ENCODE measurements around the gene CLDN11.

Gene CLDN11

DNA sequence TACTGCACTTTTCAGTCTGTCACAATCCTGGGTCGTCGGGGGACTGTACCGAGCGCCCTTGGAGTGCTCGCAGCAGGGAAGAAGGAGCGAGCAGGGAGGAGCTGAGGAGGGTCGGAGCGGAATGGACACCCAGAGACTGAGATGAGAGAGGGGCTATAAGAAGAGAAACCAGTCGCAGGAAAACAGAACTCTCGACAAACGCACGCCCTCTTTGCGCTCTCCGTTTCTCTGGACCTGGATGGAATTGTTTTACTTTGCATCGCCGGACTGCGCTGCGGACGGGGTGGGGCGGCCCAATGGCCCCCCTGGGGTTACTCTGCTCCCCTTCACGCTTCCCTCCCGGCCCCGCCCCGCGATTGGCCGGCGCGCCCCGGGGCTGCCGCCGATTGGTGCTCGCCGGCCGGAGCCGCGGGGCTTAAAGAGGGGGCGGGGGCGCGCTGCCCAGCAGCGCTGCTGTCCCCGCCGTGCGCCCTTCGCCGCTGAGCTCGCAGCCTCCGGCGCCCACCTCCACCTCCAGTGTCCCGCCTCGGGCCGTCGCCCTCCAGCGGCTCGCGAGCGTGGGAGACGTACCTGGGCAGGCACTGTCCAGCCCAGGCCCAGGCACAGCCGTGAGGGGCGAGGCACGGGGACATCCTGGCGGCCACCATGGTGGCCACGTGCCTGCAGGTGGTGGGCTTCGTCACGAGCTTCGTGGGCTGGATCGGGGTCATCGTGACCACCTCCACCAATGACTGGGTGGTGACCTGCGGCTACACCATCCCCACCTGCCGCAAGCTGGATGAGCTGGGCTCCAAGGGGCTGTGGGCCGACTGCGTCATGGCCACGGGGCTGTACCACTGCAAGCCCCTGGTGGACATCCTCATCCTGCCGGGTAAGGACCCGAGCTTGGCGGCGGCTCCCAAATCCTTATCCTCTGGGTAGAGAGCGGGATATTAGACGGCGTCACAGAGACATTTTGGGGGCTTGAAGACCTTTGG lies at the start of gene CLDN11:
CLDN11 (plus strand) TSS at position 447 of the 977 bp plus-strand sequence; CDS start at position 646, 199 bp downstream.
- DNase-seq, result peak; percentile 55

DNA sequence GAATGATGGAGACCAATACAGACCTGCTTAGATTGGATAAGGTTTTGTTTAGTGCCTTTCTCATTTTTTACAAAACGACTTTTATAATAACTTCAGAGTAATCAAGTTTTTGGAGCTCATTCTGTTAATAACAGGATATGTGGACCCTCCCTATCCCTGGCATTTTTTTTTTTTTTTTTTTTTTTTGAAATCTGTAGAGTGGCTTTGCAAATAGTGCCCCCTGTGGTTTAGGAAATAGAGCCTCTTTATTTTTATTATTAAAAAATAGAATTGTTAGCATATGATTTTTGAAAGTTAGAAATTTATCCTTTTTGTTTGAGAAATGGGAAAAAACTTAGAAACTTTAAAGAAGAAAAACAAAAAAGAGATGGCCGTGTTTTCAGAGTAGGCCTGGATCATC lies 49.7 kb upstream of the CLDN11 start:
- peak; percentile 7 for DNase-seq

DNA sequence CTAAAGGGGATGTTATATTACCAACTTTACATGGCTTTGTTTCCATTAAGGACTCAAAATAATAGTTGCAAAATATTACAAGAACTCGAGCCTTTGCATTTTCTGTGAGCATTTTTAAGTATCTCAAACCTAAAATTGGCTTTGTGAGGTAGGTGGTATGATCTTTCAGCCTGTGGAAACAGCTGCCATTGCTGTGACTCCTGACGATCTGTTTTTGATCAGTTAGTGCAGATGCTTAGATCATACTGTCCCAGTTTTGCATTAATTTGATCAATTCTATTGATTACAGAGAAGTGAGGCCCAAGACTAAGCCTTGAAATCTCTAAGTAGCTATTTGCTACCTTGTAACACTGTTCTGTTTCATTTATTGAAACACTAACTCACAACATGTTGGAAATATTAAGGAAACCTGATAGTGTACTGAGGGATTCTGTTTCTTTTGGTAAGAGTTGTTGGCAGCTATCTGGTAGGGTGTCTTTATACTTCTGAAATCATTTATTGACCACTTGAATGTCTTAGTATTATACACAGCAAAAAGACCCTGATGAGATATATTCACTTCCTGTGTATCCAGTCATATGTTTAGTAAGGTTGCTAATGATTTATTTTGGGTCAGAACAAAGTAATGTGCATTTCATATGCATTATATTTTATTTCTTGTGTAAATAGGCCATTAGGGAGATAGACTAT lies 46.3 kb upstream of the CLDN11 start:
- DNase-seq, result no peak

DNA sequence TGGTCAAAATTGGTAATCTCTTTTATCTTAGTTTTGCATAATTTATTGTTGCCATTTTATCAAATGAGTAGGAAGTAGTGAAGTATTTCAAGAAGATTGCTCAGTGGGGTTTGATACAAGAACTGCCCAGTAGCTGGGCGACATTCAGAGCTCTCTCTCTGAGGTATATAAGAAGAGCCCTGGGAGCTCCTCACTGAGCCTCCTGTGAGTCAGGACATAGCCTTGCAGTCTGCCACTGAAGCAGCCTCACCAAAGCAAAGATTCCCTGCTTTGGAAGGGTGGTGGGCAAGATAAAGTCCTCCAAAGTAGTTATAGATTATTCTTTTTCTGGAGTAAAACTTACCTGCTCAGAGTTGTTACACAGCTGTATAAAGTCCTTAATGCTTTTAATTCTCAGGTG lies 35.1 kb upstream of the CLDN11 start:
- DNase-seq, result no peak

DNA sequence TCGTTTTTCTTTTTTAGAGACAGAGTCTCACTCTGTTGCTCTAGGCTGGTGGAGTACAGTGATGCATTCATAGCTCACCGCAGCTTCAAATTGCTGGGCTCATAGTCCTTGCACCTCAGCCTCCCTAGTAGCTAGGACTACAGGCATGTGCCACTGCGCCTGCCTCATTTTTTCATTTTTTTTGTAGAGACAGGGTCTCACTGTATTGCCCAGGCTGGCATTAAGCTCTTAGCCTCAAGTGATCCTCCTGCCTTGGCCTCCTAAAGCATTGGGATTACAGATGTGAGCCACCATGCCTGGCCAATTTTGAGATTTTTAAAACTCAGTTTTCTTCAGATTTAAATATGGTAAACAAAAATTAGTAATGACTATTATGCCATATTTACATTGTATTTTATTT lies 32.2 kb upstream of the CLDN11 start:
- DNase-seq, result no peak

DNA sequence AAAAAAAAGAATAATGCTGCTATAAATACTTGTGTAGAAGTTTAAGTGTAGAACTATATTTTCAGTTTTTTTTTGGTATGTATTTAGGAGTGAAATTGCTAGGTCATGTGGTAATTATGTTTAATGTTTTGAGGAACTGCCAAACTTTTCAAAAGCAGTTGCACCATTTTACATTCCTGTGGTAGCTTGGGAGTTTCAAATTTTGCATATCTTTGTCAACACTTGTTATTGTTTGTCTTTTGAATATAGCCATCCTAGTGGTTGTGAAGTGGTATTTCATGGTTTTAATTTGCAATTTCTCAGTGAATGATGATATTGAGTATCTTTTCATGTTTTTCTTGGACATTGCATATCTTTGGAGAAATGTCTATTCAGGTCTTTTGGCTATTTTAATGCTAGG lies 30.7 kb upstream of the CLDN11 start:
- DNase-seq, result peak; percentile 3

DNA sequence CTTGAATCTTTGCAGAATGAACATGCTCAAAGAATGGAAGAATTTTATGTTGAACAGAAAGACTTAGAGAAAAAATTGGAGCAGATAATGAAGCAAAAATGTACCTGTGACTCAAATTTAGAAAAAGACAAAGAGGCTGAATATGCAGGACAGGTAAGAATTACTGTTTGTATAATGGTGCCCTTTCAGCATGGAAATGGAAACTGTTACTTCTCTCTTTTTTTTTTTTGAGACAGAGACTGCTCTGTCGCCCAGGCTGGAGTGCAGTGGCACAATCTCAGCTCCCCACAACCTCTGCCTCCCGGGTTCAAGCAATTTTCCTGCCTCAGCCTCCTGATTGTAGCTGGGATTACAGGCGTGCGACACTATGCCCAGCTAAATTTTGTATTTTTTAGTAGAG lies 27.6 kb upstream of the CLDN11 start:
- DNase-seq, result no peak

DNA sequence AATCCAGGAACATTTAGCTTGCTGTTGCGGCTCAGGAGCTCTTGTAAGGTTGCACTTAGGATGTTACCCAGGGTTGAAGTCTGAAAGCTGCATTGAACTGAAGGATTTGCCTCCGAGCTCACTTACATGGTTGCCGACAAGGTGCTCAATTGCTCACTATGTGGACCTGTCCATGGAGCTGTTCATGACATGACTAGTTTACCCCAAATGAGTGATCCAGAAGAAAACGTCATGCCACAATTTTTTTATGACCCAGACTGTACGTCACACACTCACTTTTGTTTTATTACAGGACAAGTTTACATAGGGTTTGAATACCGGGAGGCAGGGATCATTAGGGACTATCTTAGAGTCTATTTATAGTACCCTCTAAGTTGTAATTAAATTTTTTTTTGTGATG lies 21.0 kb upstream of the CLDN11 start:
- no peak for DNase-seq

DNA sequence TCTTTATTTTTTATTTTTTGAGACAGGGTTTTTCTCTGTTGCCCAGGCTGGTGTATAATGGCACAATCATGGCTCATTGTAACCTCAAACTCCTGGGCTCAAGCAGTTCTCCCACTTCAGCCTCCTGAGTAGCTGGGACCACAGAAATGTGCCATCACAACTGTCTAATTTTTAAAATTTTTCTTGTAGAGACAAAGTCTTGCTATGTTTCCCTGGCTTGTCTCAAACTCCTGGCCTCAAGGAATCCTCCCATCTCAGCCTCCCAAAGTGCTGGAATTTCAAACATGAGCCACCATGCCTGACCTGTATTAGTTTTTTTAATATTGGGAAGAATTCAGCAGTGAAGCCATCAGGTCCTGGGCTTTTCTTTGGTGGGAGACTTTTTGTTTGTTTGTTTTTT lies 13.6 kb upstream of the CLDN11 start:
- no peak for DNase-seq

DNA sequence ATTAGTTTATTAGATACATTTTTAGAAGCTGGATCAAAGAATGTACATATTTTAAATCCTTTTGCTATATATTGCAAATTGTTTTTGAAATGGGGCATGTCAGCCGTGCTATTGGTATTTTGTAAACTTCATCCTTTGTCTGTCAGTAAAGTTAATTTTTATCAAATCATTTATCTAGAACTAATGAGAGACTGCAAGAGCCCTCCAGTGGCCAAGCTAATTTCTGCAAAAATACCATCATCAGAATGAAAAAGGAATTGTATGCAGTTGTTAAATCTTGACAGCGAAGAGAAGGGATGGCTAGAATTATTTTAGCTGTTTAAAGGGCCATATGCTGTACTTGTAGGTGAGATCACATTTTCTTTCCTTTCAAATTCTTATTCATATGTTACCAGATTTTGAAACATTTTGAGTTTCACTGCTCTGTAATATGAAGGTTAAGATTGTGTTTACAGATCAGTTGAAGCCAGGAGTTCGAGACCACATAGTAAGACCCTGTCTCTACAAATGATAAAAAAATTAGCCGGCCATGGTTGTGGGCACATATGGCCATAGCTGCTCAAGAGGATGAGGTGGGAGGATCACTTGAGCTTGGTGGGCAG lies 8.1 kb upstream of the CLDN11 start:
- peak; percentile 43 for DNase-seq

DNA sequence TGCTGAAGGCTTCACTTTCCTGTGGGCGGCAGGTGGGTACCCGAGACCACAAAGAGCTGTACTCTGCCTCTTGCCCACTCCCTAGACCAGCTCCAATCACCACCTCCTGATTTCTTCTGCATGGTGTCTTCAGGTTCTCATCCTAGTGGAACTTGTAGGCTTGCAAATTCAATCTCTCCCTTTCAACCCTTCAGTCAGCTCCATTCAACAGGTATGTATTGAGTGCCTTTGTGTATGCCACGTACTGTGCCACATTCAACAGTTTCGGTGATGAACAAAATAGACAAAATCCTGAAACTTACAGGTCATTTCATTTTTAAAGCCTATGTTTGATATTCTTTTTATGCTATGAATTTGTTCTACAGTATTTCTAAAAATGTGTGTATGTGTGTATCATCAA lies 5.4 kb upstream of the CLDN11 start:
- DNase-seq, result no peak

DNA sequence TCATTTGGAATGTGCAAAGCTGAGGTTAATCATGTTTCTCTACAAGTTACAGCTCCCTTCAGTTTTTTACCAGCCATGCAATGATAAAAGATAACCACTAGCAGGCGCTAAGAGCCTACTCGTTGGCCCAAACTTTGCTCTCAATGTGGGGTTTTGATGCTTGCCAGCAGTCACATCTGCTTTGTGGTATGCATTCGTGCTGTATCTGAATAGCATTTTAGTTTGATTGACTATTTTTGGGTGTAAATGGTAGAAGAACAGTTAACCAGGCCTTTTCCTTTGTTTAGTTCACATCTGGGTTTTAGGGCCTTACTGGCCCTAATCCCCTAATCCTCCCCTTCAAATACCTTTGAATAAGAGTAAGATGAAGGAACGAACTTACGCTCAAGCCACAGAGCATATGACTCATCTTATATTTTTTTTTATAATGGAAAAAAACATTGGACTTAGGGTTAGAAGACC lies 4.4 kb upstream of the CLDN11 start:
- peak; percentile 76 for DNase-seq

DNA sequence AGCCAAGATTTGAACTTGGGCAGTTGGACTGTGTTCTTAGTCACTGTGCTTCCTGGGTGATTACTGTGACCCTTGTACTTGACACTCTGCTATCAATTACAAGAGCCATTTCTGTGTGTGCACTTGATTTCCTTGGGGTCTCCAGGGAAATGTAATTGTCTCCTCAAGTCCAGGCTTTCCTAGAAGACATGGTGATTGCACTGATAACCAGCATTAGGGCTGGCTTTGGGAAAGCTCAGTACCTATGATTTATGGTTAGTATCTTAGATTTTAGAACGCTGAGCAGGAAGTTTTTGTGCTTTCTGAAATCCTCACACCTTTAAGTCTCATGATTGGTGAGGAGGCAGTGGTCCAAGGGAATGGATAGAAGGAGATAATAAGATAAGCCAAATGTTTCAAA lies 1.6 kb upstream of the CLDN11 start:
- DNase-seq, result no peak

DNA sequence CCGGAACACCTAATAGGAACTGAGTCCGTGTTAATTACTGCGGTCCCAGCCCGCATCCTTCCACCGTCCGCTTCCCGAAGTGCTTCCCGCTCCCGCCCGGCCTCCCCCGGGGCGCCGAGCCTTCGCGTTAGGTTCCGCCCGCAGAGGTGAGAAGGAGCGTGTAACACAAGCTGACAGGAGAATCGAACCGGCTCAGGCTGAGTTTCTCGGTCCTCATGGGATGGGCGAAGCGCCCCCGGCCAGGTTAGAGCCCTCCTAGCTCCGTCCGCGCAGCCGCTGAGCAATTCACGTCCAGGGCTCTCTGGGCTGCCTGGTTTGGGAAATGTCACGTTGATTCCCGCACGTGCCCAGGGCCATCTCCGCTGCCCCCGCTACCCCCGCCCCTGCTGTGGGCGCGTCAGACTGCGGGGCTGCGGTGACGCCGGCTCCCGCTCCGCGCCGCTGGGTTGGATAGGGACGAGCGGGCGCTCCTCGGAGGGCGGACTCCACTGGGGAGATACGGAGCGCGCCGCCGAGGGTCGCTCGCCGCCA lies 954 bp downstream of the CLDN11 start:
- peak; percentile 64 for DNase-seq

DNA sequence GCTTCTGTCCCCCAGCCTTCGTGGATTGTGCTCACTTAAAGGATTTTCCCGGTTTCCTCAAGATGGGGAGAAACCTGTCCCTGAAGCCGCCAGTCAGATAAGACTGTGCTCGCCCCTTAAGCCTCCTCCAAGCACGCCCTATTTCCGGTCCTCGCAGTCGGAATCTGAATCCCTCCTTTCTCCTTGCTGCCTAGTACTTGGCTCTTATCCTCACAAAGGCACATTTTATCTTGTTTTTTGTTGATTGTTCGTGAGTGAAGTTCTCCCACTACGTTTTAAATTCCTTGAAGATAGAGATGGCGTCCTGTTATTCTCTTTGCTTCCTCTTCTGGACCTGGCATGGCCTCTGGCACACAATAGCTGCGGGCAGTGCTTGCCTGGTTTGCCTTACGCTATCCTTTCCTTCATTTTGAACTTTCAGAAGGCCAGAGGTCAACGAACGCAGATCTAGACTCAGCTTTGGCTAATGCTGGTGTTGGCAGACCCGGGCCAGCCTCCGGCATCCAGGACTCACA lies 1.7 kb downstream of the CLDN11 start:
- DNase-seq, result no peak

DNA sequence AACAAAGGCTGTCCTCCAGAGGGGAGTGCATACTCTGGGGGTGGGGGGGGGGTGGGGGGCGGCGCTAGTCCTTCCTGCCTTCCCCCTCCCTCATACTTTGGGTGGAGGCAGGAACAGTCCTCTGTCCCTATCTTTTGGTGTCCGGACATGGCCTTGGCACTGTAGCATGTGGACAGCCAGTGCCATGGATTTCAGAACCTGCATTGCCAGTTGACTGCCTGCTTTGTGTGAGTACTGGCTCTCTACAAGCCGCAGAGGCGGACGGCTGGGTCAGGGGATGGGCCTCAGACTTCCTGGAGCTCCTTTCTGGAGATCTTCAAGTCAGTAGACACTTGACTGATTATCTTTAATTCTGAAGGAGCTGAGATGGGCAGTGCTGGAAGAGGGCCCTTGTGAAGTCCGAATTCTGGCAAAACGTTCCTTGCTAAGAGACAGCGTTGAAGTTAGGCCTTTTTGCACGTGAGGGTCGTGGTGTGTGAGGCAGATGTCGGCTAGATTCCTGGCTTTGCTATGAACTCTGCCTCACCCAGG lies 2.5 kb downstream of the CLDN11 start:
- DNase-seq, result no peak

DNA sequence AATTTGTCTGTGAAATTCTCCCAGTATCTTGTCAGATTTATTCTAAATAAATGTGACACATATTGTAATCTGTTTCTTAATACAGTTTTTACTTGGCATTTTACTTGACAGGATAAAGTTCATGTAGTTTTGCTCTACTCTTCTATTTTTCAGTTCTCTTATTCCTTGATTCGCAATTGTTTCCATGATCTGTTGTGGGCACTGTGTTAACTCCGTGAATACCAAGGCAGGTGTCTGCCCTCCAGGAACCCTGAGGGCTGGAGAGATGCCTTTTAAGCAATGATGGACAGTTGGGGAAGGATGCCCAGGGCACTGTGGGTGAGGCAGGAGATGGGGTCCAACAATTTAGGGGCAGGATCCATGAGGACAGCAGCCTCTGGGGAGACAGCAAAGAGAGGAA lies 3.1 kb downstream of the CLDN11 start:
- no peak for DNase-seq

DNA sequence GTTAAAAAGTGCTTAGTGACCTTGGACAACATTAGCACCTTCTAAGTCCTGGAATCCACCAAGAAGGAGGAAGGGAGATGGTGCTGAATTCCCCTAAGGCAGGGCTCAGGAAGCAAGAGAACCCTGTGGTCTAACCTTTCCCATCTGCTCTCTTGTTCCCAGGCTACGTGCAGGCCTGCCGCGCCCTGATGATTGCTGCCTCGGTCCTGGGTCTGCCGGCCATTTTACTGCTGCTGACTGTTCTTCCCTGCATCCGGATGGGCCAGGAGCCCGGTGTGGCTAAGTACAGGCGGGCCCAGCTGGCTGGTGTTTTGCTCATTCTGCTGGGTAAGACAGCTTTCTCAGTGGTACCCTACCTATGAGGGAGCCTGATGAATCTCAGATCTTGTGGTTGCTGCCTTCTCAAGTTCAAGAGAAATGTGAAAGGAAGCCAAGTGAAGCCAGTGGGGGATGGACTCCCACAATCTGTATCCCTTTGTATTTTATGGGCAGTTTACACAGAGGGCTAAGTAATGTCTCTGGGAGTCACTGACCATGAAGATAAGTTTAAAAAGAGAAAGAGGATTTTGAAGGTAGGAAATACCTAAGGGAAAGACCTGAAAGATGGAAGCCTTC lies 4.4 kb downstream of the CLDN11 start:
- DNase-seq, result no peak

DNA sequence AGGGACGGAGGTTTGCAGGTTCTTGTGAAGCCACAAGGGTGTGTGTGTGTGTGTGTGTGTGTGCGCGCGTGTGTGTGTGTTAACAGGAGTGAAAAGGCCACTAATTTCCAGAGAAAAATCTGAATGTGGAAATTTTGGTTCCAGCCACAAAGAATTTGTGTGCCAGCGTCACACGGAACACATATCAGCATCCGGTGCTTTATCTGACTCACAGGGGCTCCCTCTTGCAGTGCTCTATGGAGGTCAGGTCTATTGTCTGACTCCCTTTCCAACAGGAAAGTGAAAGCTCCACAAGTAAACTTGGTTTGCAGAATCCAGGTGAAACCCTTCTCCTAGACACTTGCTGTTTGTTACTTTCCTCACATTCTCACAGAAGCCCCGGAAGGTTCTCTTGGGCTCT lies 6.2 kb downstream of the CLDN11 start:
- no peak for DNase-seq

DNA sequence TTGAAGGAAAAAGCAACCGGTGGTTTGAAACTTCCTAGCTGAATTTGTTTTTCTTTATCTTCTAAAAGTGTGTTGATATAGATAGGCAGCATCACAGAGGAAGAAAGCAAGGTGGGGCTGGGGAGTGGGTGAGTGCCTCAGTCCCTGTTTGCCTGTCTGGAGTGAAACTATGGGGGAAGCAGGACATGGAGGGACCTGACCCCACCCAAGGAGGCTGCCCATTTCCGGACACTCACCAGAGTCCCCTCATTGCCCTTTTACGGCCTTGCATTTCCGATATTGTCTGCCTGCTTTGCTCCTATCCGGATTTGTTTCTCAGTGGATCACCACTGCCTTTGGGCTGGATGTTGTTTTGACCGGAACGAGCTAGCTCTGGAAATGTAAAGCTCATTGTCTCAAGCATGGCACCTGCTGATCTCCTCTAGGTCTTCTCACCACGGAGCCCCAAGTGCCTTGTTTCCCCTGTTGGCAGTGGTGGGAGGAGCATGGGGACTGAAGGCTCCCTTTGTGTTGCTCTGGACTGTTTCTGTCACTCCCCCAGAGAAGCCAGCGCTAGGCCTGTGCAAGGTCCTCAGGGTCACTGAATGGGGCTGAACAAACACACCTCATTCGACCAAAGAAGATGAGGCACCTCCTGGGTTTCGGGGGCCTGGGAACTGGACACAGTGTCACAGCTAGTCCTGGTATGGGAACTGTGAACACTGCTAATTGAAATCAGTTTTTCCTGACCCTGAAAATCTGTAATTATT lies 7.0 kb downstream of the CLDN11 start:
- DNase-seq, result no peak

DNA sequence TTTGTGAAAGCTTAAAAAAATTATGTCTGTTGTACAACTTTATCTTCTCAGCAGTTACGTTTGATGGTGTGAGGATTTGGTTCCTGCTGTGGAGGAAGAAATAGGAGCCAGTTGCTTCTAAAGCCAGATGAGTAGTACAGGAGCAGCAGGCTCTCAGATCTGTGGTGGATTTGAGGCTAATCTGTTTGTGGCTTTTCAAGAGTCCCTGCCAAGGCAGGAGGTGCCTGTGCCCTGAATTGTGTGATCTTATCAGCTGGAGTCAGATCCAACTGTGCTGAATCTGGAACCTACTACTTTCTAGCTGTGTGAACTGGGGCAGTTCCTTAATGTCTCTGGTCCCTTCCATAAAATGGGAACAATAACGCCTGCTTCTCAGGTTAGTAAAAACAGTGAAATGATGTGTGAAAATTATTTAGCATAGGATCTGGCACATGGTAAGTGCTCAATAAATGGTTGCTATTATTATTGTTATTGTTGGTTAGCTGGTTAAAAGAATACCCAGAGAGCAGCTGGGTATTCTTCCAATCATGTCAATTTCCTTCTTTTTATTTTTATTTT lies 7.7 kb downstream of the CLDN11 start:
- DNase-seq, result no peak

Measured in DMS53 (cell line).